DOHH2 (cell line): ENCODE data around the gene NR2C2.

Experiments used
- H3F3A ChIP-seq: fragments of 200-600 bp; sonication (generic), shearing (Covaris generic); 2 replicates; pipeline ENCODE4 v1.6.0; 2016; ENCODE audit warnings: antibody characterized with exemption, mild to moderate bottlenecking; ENCODE audit not compliant: control insufficient read depth, insufficient read depth
- H3K27ac ChIP-seq: fragments of 200-600 bp; sonication (generic); 2 replicates; pipeline ENCODE4 v1.5.1; 2014; ENCODE audit warnings: low read depth, mild to moderate bottlenecking, low read length, moderate library complexity
- H3K27me3 ChIP-seq: fragments of 200-600 bp; sonication (generic); 2 replicates; pipeline ENCODE4 v1.6.1; 2014; ENCODE audit warnings: mild to moderate bottlenecking, low read length, mixed read lengths; ENCODE audit not compliant: control insufficient read depth
- H3K36me3 ChIP-seq: fragments of 200-600 bp; sonication (generic); 2 replicates; pipeline ENCODE4 v1.6.1; 2014; ENCODE audit warnings: mild to moderate bottlenecking, low read length, moderate library complexity, mixed read lengths; ENCODE audit not compliant: control insufficient read depth
- H3K4me1 ChIP-seq: fragments of 200-600 bp; sonication (generic); 2 replicates; pipeline ENCODE4 v1.6.1; 2014; ENCODE audit warnings: mild to moderate bottlenecking, low read length, mixed read lengths; ENCODE audit not compliant: control insufficient read depth
- H3K4me2 ChIP-seq: fragments of 200-600 bp; sonication (generic); 2 replicates; pipeline ENCODE4 v1.6.0; 2014; ENCODE audit warnings: mild to moderate bottlenecking, low read length, moderate library complexity
- H3K4me3 ChIP-seq: fragments of 200-600 bp; sonication (generic); 2 replicates; pipeline ENCODE4 v1.5.1; 2014; ENCODE audit warnings: mild to moderate bottlenecking, low read length, mixed read lengths
- H3K79me2 ChIP-seq: fragments of 200-600 bp; sonication (generic); 2 replicates; pipeline ENCODE4 v1.6.1; 2014; ENCODE audit warnings: mild to moderate bottlenecking, low read length, mixed read lengths; ENCODE audit not compliant: control insufficient read depth
- H3K9me2 ChIP-seq: fragments of 200-600 bp; sonication (generic); replicated peaks from 2 replicates; pipeline ENCODE4 v1.6.1; 2014; ENCODE audit warnings: mild to moderate bottlenecking, low read length, mixed read lengths; ENCODE audit not compliant: control insufficient read depth
- H3K9me3 ChIP-seq: fragments of 200-600 bp; sonication (generic); 2 replicates; pipeline ENCODE4 v1.6.1; 2014; ENCODE audit warnings: antibody characterized with exemption, low read length, mixed read lengths; ENCODE audit not compliant: control insufficient read depth, insufficient read depth
- H4K20me1 ChIP-seq: fragments of 200-600 bp; sonication (generic); 2 replicates; pipeline ENCODE4 v1.6.0; 2014; ENCODE audit warnings: low read depth, mild to moderate bottlenecking, antibody characterized with exemption, low read length, moderate library complexity; ENCODE audit not compliant: control insufficient read depth, insufficient read depth
- EZH2phosphoT487 ChIP-seq: fragments of 200-600 bp; sonication (generic); IDR thresholded peaks from 2 replicates; pipeline ENCODE4 v1.6.1; 2017; ENCODE audit warnings: borderline replicate concordance, mild to moderate bottlenecking, antibody characterized with exemption, low read length, moderate library complexity, mixed read lengths
- TF ChIP-seq, protein P1 (sequence below): fragments of 200-600 bp; sonication (generic); IDR thresholded peaks from one replicate; pipeline ENCODE4 v1.5.1; 2014; ENCODE audit warnings: antibody characterized with exemption, mild to moderate bottlenecking, low read depth, low read length; ENCODE audit not compliant: poor library complexity, severe bottlenecking

Gene NR2C2

DNA sequence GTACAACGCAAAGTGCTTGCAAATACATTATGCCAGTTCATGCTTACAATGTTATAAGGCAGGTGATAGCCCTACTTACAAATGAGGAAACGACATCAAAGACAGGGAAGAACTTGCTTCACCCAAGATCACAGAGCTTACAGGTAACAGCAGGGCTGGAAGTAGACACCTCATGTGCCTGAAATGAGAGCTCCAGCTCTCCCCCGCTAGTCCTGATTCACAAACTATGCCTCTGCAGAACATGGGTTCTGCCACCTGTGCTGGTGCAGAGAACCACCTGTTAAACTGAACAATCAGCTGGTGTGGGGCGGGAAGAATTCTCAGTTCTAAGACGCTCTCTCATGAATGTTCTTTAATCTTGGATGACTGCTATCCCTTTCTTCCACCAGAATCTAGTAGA, 144.2 kb downstream of the NR2C2 start:
- no peaks in the 10 kb centered on the region for H3K9me3 ChIP-seq
- no peaks in the 10 kb centered on the region for H4K20me1 ChIP-seq
- no peaks in the 10 kb centered on the region for H3F3A ChIP-seq
- H3K27me3 ChIP-seq, result no peaks in the 10 kb centered on the region
- H3K4me1 ChIP-seq, result no peaks in the 10 kb centered on the region
- H3K79me2 ChIP-seq, result peaks cover 5% of the 10 kb centered on the region; the same call in 1 of the 2 replicates
- TF ChIP-seq, protein P1, sequence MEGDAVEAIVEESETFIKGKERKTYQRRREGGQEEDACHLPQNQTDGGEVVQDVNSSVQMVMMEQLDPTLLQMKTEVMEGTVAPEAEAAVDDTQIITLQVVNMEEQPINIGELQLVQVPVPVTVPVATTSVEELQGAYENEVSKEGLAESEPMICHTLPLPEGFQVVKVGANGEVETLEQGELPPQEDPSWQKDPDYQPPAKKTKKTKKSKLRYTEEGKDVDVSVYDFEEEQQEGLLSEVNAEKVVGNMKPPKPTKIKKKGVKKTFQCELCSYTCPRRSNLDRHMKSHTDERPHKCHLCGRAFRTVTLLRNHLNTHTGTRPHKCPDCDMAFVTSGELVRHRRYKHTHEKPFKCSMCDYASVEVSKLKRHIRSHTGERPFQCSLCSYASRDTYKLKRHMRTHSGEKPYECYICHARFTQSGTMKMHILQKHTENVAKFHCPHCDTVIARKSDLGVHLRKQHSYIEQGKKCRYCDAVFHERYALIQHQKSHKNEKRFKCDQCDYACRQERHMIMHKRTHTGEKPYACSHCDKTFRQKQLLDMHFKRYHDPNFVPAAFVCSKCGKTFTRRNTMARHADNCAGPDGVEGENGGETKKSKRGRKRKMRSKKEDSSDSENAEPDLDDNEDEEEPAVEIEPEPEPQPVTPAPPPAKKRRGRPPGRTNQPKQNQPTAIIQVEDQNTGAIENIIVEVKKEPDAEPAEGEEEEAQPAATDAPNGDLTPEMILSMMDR, result no peak
- TF ChIP-seq EZH2phosphoT487, result no peak
- H3K4me3 ChIP-seq, result no peak overlapping the region
- no peak overlapping the region for H3K4me2 ChIP-seq
- no peak overlapping the region for H3K27ac ChIP-seq
- H3K36me3 ChIP-seq, result peaks cover 75% of the 10 kb centered on the region
- H3K9me2 ChIP-seq, result no peaks in the 10 kb centered on the region

GRCh38 chr3:15092686-15093085, 145.3 kb downstream of the NR2C2 start:
- H3K79me2 ChIP-seq, result peaks cover 15% of the 10 kb centered on the region
- no peaks in the 10 kb centered on the region for H4K20me1 ChIP-seq
- no peak overlapping the region for H3K4me2 ChIP-seq
- H3K4me3 ChIP-seq, result no peak overlapping the region
- H3K4me1 ChIP-seq, result peaks cover 3% of the 10 kb centered on the region
- H3K9me3 ChIP-seq, result no peaks in the 10 kb centered on the region
- H3K27ac ChIP-seq, result no peak overlapping the region
- no peaks in the 10 kb centered on the region for H3K27me3 ChIP-seq
- H3K36me3 ChIP-seq, result peaks cover 67% of the 10 kb centered on the region
- H3F3A ChIP-seq, result no peaks in the 10 kb centered on the region
- TF ChIP-seq, protein P1, result no peak
- TF ChIP-seq EZH2phosphoT487, result no peak
- H3K9me2 ChIP-seq, result no peaks in the 10 kb centered on the region

- peaks cover 63% of the 10 kb centered on the region for H3K36me3 ChIP-seq
- peaks cover 8% of the 10 kb centered on the region for H3K4me1 ChIP-seq
- H3K27ac ChIP-seq, result no peak overlapping the region
- TF ChIP-seq, protein P1, result no peak
- TF ChIP-seq EZH2phosphoT487, result no peak
- no peaks in the 10 kb centered on the region for H3K9me2 ChIP-seq
- H3K4me3 ChIP-seq, result no peak overlapping the region
- H3K4me2 ChIP-seq, result no peak overlapping the region
- H3F3A ChIP-seq, result no peaks in the 10 kb centered on the region
- H3K79me2 ChIP-seq, result peaks cover 27% of the 10 kb centered on the region
- no peaks in the 10 kb centered on the region for H3K27me3 ChIP-seq
- no peaks in the 10 kb centered on the region for H3K9me3 ChIP-seq
- H4K20me1 ChIP-seq, result no peaks in the 10 kb centered on the region
Observed at GRCh38 chr3:15094187-15094875, 146.9 kb downstream of the NR2C2 start.
